ENCODE data around the gene EBF3.

GRCh38 chr10:129978322-129978721 is 14.2 kb upstream of the EBF3 start:
- TF ChIP-seq CTCF (IDR thresholded peaks at IDR 0.05) (no peak), POLR2A (IDR thresholded peaks at IDR 0.05) (no peak)

Data from Peyer's patch (tissue), 4 donors.